GM18951 (cell line): ENCODE data around the gene NOLC1.
A peak's percentile ranks its signal among the peaks of the same experiment; 100 is the strongest.

Experiments used
- POLR2A ChIP-seq: IDR thresholded peaks from 4 replicates; pipeline ENCODE4 v1.6.1; 2011; ENCODE audit warnings: mild to moderate bottlenecking; ENCODE audit not compliant: insufficient read length, insufficient read depth; ENCODE audit errors: extremely low read depth
- in situ Hi-C: fragments of 300-500 bp; cut with MboI; formaldehyde crosslinking; loops from one replicate; pipeline ENCODE4 v1.12.0; 2022; ENCODE audit warnings: low sequenced_read_pairs, mixed read lengths, inconsistent platforms; ENCODE audit not compliant: unreplicated experiment

The NOLC1 gene

GRCh38 chr10:102132563-102133372 lies 19.4 kb upstream of the NOLC1 start, which contains the start of gene PPRC1:
PPRC1 (plus strand) TSS chr10:102133040; CDS start chr10:102133069, 29 bp downstream.
- TF ChIP-seq POLR2A = peak; percentile 90
- in situ Hi-C loops = no loop called here

GRCh38 chr10:102133373-102134195 lies 18.6 kb upstream of the NOLC1 start:
- in situ Hi-C loops = no loop called here

GRCh38 chr10:102134416-102134815 lies 17.8 kb upstream of the NOLC1 start:
- in situ Hi-C loops = no loop called here
- TF ChIP-seq POLR2A = no peak

More at GRCh38 chr10:102133373-102134195, 18.6 kb upstream of the NOLC1 start:
- TF ChIP-seq POLR2A = no peak

- in situ Hi-C loops = no loop called here
Observed at GRCh38 chr10:102135956-102136526, 16.1 kb upstream of the NOLC1 start.

GRCh38 chr10:102139281-102140110 lies 12.7 kb upstream of the NOLC1 start:
- in situ Hi-C loops = no loop called here
- peak; percentile 7 for TF ChIP-seq POLR2A

More at GRCh38 chr10:102135956-102136526, 16.1 kb upstream of the NOLC1 start:
- TF ChIP-seq POLR2A = no peak

- in situ Hi-C loops = no loop called here
Observed at GRCh38 chr10:102140218-102140617, 12.0 kb upstream of the NOLC1 start.

GRCh38 chr10:102140913-102141540 lies 11.2 kb upstream of the NOLC1 start:
- no peak for TF ChIP-seq POLR2A
- in situ Hi-C loops = no loop called here

More at GRCh38 chr10:102140218-102140617, 12.0 kb upstream of the NOLC1 start:
- no peak for TF ChIP-seq POLR2A

GRCh38 chr10:102141583-102142107 lies 10.5 kb upstream of the NOLC1 start:
- TF ChIP-seq POLR2A = no peak
- in situ Hi-C loops = no loop called here

- in situ Hi-C loops = no loop called here
- no peak for TF ChIP-seq POLR2A
Observed at GRCh38 chr10:102146971-102147428, 5.2 kb upstream of the NOLC1 start.

- in situ Hi-C loops = no loop called here
- no peak for TF ChIP-seq POLR2A
Observed at GRCh38 chr10:102147561-102147960, 4.6 kb upstream of the NOLC1 start.

- TF ChIP-seq POLR2A = no peak
- in situ Hi-C loops = no loop called here
Observed at GRCh38 chr10:102148275-102148674, 3.9 kb upstream of the NOLC1 start.
